ENCODE results near the gene KIF2A. TPM values are rescaled to one million over a fixed set of nuclear protein-coding genes. Genes with fewer than 3 reads are reported as not detected.
A peak's percentile ranks its signal among the peaks of the same experiment; 100 is the strongest.

Gene KIF2A
- total RNA-seq, 1 donor from 2014 or later = 75.1 TPM

- DNase-seq (ENCODE audit: low spot score) = peak; percentile 24
These were observed 79.1 kb downstream of the KIF2A start for GRCh38 chr5:62385131-62385530.

DNA sequence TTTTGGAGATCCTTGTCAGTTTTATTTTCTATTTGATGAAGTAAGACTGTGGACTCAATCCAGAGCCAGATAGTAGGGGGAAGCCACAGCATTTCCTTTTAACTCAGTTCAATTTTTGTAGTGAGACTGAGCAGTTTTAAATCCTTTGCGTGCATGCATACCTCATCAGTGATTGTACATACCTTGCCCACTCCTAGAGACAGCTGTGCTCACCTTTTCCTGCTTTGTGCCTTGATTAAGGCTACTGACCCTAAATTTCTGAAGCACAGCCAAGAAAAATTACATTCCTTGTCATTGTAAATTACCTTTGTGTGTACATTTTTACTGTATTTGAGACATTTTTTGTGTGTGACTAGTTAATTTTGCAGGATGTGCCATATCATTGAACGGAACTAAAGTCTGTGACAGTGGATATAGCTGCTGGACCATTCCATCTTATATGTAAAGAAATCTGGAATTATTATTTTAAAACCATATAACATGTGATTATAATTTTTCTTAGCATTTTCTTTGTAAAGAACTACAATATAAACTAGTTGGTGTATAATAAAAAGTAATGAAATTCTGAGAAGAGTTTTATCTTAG lies 79.9 kb downstream of the KIF2A start:
- peak; percentile 5 for DNase-seq (ENCODE audit: low spot score)

DNA sequence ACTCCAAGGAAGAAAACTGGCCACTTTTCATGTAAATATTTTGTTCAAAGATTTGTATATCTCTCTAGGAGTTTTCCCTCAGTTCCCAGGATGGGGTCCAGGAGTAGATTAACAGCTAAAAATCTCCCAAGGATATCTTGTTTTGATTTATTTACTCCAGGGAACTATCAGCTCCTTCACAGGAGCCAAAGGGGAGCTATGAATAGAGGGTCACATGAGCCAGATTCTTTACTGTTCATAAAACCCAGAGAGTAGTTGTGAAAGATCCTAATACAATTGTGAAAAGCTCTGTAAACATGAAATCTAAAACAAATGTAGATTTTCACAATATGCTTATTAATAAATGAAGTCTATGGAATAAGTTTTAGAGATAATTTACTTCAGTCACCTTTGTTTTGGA lies 80.8 kb downstream of the KIF2A start:
- DNase-seq (ENCODE audit: low spot score) = no peak

- no peak for DNase-seq (ENCODE audit: low spot score)
These were observed 89.4 kb downstream of the KIF2A start for GRCh38 chr5:62395210-62395950.

GRCh38 chr5:62403411-62404250 lies 97.6 kb downstream of the KIF2A start, which contains the start of gene DIMT1:
TSS of gene DIMT1 (minus strand) at chr5:62403905. CDS start at chr5:62403772, 133 bp downstream.
- DNase-seq (ENCODE audit: low spot score) = peak; percentile 99

- DNase-seq (ENCODE audit: low spot score) = peak; percentile 100
These were observed 106.7 kb downstream of the KIF2A start, which contains the start of gene IPO11 for GRCh38 chr5:62412549-62413329. TSS of gene IPO11 (plus strand) at chr5:62412763. CDS start at chr5:62437280, 24,517 bp downstream.

DNA sequence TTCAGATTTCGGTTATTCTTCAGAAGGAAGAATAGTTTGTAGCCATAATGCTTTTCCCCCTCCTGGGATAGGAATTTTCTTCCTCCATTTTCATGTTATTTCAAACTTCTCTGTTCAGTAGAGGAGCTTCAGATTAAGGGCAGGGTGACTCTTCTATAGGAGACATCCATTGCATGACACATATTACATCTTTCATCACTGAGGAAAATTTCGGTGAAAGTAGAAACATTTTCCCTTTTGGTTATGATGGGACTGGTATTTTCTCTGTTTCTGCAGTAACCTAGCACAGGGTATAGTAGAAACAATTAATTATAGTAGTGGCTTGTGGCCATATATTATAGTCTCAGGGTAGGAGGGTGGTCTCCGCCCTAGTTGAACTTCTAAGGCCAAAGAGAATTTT lies 107.7 kb downstream of the KIF2A start:
- DNase-seq (ENCODE audit: low spot score) = no peak

GRCh38 chr5:62418462-62419076 lies 112.6 kb downstream of the KIF2A start:
- DNase-seq (ENCODE audit: low spot score) = no peak

DNA sequence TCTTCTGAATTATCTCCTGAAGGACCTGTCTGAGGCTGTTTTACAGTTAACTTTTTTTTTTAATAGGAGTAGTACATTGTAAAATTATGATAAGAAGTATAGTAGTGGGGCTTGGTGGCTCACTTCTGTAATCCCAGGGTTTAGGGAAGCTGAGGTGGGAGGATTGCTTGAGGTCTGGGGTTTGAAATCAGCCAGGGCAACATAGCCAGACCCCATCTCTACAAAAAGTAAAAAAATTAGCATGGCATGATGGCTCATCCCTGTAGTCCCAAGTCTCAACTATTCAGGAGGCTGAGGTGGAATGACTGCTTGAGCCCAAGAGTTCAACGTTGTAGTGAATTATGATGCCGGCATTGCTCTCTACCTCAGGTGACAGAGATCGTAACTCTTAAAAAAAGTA lies 113.6 kb downstream of the KIF2A start:
- no peak for DNase-seq (ENCODE audit: low spot score)

DNA sequence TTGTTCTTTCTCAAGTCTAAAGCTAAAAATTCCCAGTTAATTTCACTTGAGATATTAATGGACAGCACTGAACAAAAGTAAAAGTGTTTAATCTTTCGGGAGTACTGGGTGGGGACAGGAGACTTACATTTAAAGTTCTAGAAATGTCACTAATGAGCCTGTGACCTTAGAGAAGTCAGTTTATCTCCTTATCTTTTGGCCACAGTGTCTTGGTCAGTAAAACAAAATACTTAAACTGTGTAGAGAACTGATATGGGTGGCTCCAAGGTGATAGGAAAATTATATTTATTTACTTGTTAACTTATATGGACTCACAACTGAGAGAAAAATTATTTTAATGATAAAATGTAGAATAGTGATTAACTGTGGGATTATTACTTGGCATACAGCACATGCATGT lies 115.4 kb downstream of the KIF2A start:
- no peak for DNase-seq (ENCODE audit: low spot score)

GRCh38 chr5:62424763-62425162 lies 118.8 kb downstream of the KIF2A start:
- DNase-seq (ENCODE audit: low spot score) = no peak

GRCh38 chr5:62431735-62432620 lies 126.0 kb downstream of the KIF2A start:
- no peak for DNase-seq (ENCODE audit: low spot score)

DNA sequence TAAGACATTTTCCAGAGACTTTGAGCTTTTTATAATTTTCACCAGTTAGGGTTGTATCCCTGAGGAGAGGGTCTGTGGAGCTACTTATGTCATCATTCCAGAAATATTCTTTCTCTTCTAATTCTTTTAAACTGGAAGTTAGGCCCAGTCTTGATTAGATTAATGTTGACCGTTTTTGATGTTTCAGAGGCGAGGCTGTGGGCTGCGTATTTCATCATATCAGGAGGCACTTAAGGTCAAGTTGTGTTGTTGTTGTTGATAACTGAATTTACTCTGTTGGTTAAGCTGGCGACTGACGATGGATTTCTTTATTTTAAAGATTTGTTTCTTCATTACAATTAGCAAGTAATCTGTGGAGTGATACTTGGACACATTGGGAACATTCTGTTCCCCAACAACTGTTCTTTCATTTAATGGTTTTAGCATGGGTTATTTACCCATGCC lies 126.6 kb downstream of the KIF2A start:
- no peak for DNase-seq (ENCODE audit: low spot score)

Other genes starting within 250 kb of the KIF2A start
- gene DIMT1, start 97.7 kb downstream of the KIF2A start, total RNA-seq (ENCODE audit: insufficient read depth, low replicate concordance) = 53.2 TPM
- 18.3 TPM for gene IPO11, start 106.6 kb downstream of the KIF2A start, total RNA-seq (ENCODE audit: insufficient read depth, low replicate concordance)